HEK293 (cell line): ENCODE data around the gene LMO1.
A peak's percentile ranks its signal among the peaks of the same experiment; 100 is the strongest.

ENCODE experiments used
- CTCF ChIA-PET: fragments of 350-600 bp; formaldehyde crosslinking; extraction: SDS; loops from one replicate; lab custom pipeline; 2021; ENCODE audit warnings: antibody characterized with exemption; lab: Yijun Ruan, JAX
- POLR2A ChIA-PET: fragments of 300-600 bp; formaldehyde crosslinking; extraction: SDS; loops from one replicate; lab custom pipeline; 2020; ENCODE audit warnings: antibody characterized with exemption, inconsistent platforms; lab: Yijun Ruan, JAX
- H3K27ac ChIP-seq: fragments of 200-500 bp; sonication (Bioruptor generic); 2 replicates; pipeline ENCODE4 v1.5.1; 2014; ENCODE audit warnings: low read depth, low read length, control low read depth, inconsistent platforms; ENCODE audit errors: extremely low read depth
- H3K36me3 ChIP-seq, 2 experiments: fragments of 200-500 bp in 1 of 2; sonication (Bioruptor generic) in 1 of 2; 1 replicate in 1 of 2; 2 replicates in 1 of 2; pipeline ENCODE4 v1.5.1; 2014 to 2017; ENCODE audit warnings: inconsistent platforms in 2 of 2, low read length in 2 of 2; ENCODE audit not compliant: control insufficient read depth in 2 of 2, insufficient read depth in 1 of 2
- H3K4me1 ChIP-seq: fragments of 200-500 bp; sonication (Bioruptor generic); 2 replicates; pipeline ENCODE4 v1.5.1; 2014; ENCODE audit warnings: mild to moderate bottlenecking, low read length, inconsistent platforms; ENCODE audit not compliant: control insufficient read depth, insufficient read depth
- H3K4me3 ChIP-seq: 2 replicates; pipeline ENCODE4 v1.5.1; 2011; ENCODE audit warnings: low read depth, mild to moderate bottlenecking, control low read depth, low read length, moderate library complexity
- H3K9me3 ChIP-seq: fragments of 200-500 bp; sonication (Bioruptor generic); 2 replicates; pipeline ENCODE4 v1.5.1; 2014; ENCODE audit warnings: low read depth, low read length, inconsistent platforms; ENCODE audit not compliant: control insufficient read depth, insufficient read depth
- CTCF ChIP-seq: fragments of 450-650 bp; formaldehyde crosslinking; IDR thresholded peaks from 2 replicates; pipeline ENCODE4 v1.5.1; 2016; ENCODE audit warnings: missing biosample characterization, missing genetic modification characterization
- KLF1 ChIP-seq: fragments of 450-650 bp; formaldehyde crosslinking; IDR thresholded peaks from 2 replicates; pipeline ENCODE4 v1.5.1; 2016; ENCODE audit warnings: missing biosample characterization, missing genetic modification characterization
- MEIS1 ChIP-seq: sonication (generic); formaldehyde crosslinking; IDR thresholded peaks from 2 replicates; pipeline ENCODE4 v1.8.1; 2022; ENCODE audit warnings: missing genetic modification reagents, mild to moderate bottlenecking, borderline replicate concordance
- PRDM4 ChIP-seq: fragments of 450-650 bp; formaldehyde crosslinking; IDR thresholded peaks from 2 replicates; pipeline ENCODE4 v1.5.1; 2017; ENCODE audit warnings: missing biosample characterization, missing genetic modification characterization
- SCRT2 ChIP-seq: fragments of 450-650 bp; formaldehyde crosslinking; IDR thresholded peaks from 2 replicates; pipeline ENCODE4 v1.5.1; 2016; ENCODE audit warnings: missing biosample characterization, missing genetic modification characterization
- SETDB1 ChIP-seq: IDR thresholded peaks from one replicate; pipeline ENCODE4 v1.6.1; 2017; ENCODE audit warnings: mild to moderate bottlenecking, low read length, moderate library complexity, mixed read lengths; ENCODE audit not compliant: insufficient read length
- TRIM28 ChIP-seq: IDR thresholded peaks from 2 replicates; pipeline ENCODE4 v1.6.1; 2011; ENCODE audit warnings: low read length, control low read depth, borderline replicate concordance
- ZBTB7A ChIP-seq: fragments of 450-650 bp; formaldehyde crosslinking; IDR thresholded peaks from 2 replicates; pipeline ENCODE4 v1.5.1; 2016; ENCODE audit warnings: low read depth, missing biosample characterization, missing genetic modification characterization
- ZFP3 ChIP-seq: fragments of 450-650 bp; formaldehyde crosslinking; IDR thresholded peaks from 2 replicates; pipeline ENCODE4 v1.5.1; 2016; ENCODE audit warnings: low read depth, missing biosample characterization, missing genetic modification characterization
- ZNF121 ChIP-seq: fragments of 450-650 bp; formaldehyde crosslinking; IDR thresholded peaks from 2 replicates; pipeline ENCODE4 v1.5.1; 2016; ENCODE audit warnings: missing biosample characterization, missing genetic modification characterization
- ZNF184 ChIP-seq: fragments of 450-650 bp; IDR thresholded peaks from 2 replicates; pipeline ENCODE4 v1.5.1; 2018; ENCODE audit warnings: missing biosample characterization, mild to moderate bottlenecking, missing genetic modification characterization
- ZNF19 ChIP-seq: fragments of 450-650 bp; formaldehyde crosslinking; IDR thresholded peaks from 2 replicates; pipeline ENCODE4; 2016; ENCODE audit warnings: missing biosample characterization, missing genetic modification characterization, low read depth
- ZNF248 ChIP-seq: fragments of 450-650 bp; formaldehyde crosslinking; IDR thresholded peaks from 2 replicates; pipeline ENCODE4 v1.5.1; 2017; ENCODE audit warnings: missing biosample characterization, missing genetic modification characterization
- ZNF302 ChIP-seq: fragments of 450-650 bp; formaldehyde crosslinking; IDR thresholded peaks from 2 replicates; pipeline ENCODE4 v1.5.1; 2016; ENCODE audit warnings: missing biosample characterization, missing genetic modification characterization, low read depth
- ZNF473 ChIP-seq: fragments of 450-650 bp; formaldehyde crosslinking; IDR thresholded peaks from 2 replicates; pipeline ENCODE4 v1.5.1; 2017; ENCODE audit warnings: missing biosample characterization, missing genetic modification characterization
- ZNF488 ChIP-seq: fragments of 450-650 bp; formaldehyde crosslinking; IDR thresholded peaks from 2 replicates; pipeline ENCODE4 v1.5.1; 2016; ENCODE audit warnings: missing biosample characterization, missing genetic modification characterization
- ZNF510 ChIP-seq: fragments of 450-650 bp; formaldehyde crosslinking; IDR thresholded peaks from 2 replicates; pipeline ENCODE4 v1.5.1; 2018; ENCODE audit warnings: mild to moderate bottlenecking, missing genetic modification characterization, missing biosample characterization; ENCODE audit not compliant: insufficient replicate concordance
- ZNF514 ChIP-seq: fragments of 450-650 bp; formaldehyde crosslinking; IDR thresholded peaks from 2 replicates; pipeline ENCODE4 v1.5.1; 2016; ENCODE audit warnings: missing biosample characterization, missing genetic modification characterization
- ZNF548 ChIP-seq: fragments of 450-650 bp; formaldehyde crosslinking; IDR thresholded peaks from 2 replicates; pipeline ENCODE4 v1.5.1; 2016; ENCODE audit warnings: missing biosample characterization, missing genetic modification characterization
- ZNF600 ChIP-seq: fragments of 450-650 bp; formaldehyde crosslinking; IDR thresholded peaks from 2 replicates; pipeline ENCODE4 v1.5.1; 2016; ENCODE audit warnings: missing biosample characterization, missing genetic modification characterization
- ZNF654 ChIP-seq: fragments of 450-650 bp; formaldehyde crosslinking; IDR thresholded peaks from 2 replicates; pipeline ENCODE4 v1.5.1; 2016; ENCODE audit warnings: low read depth, missing biosample characterization, missing genetic modification characterization
- ZNF660 ChIP-seq: fragments of 450-650 bp; IDR thresholded peaks from 2 replicates; pipeline ENCODE4 v1.5.1; 2018; ENCODE audit warnings: missing biosample characterization, mild to moderate bottlenecking, missing genetic modification characterization
- ZNF768 ChIP-seq: fragments of 450-650 bp; formaldehyde crosslinking; IDR thresholded peaks from 2 replicates; pipeline ENCODE4 v1.5.1; 2018; ENCODE audit warnings: missing biosample characterization, mild to moderate bottlenecking, missing genetic modification characterization

Gene LMO1

GRCh38 chr11:8194956-8195355, 68.7 kb downstream of the LMO1 start (continued):
- TF ChIP-seq ZNF600 (no peak), ZBTB7A (tag by site-specific recombination) (no peak), ZNF768 (tag by site-specific recombination) (no peak), ZNF473 (no peak), ZNF302 (tag by site-specific recombination) (no peak)

- CTCF ChIA-PET = interaction anchor here (0.6 to 2.1 kb wide), 35 partner anchors 9 to 1962 kb away, joined by 3 to 27 read pairs (median 5); partner anchors contain the start of gene LMO1
- no peak overlapping the region for H3K27ac ChIP-seq
- TF ChIP-seq ZNF548 (tag by site-specific recombination) (no peak), ZNF510 (tag by site-specific recombination) (no peak), MEIS1 (CRISPR knock-in tag) (no peak), PRDM4 (tag by site-specific recombination) (no peak), ZNF248 (tag by site-specific recombination) (no peak)
- no peaks in the 10 kb centered on the region for H3K9me3 ChIP-seq
- POLR2A ChIA-PET = no interaction called here
- H3K4me3 ChIP-seq = no peak overlapping the region
- H3K4me1 ChIP-seq = no peaks in the 10 kb centered on the region
- H3K36me3 ChIP-seq = no peaks in the 10 kb centered on the region
These were observed 70.8 kb downstream of the LMO1 start for GRCh38 chr11:8192896-8193209.

- Histone ChIP-seq H3K9me3 (no peaks in the 10 kb centered on the region), H3K4me1 (no peaks in the 10 kb centered on the region), H3K4me3 (no peak overlapping the region), H3K27ac (no peak overlapping the region), H3K36me3 (no peaks in the 10 kb centered on the region)
- CTCF ChIA-PET = interaction anchor here (0.6 to 2.1 kb wide), 34 partner anchors 9 to 1962 kb away, joined by 3 to 27 read pairs (median 5); partner anchors contain the start of gene LMO1
- POLR2A ChIA-PET = no interaction called here
- TF ChIP-seq SCRT2 (tag by site-specific recombination) (no peak), SETDB1 (no peak), TRIM28 (no peak), ZNF488 (tag by site-specific recombination) (no peak), ZNF121 (no peak), ZNF654 (tag by site-specific recombination) (peak; percentile 87), CTCF (tag by site-specific recombination) (peak; percentile 61), ZNF19 (tag by site-specific recombination) (no peak), ZNF184 (tag by site-specific recombination) (no peak), KLF1 (tag by site-specific recombination) (no peak), ZNF660 (tag by site-specific recombination) (peak; percentile 15; the same call in 1 of the 2 replicates), ZFP3 (tag by site-specific recombination) (no peak), ZNF514 (tag by site-specific recombination) (no peak)
These were observed 71.4 kb downstream of the LMO1 start for GRCh38 chr11:8192016-8192895.
